MM.1S (cell line): ENCODE data around the gene SLC37A1.

Experiments
- CTCF ChIP-seq: fragments of 300-600 bp; sonication (generic); IDR thresholded peaks from 2 replicates; pipeline ENCODE4 v1.5.1; 2016; ENCODE audit warnings: antibody characterized with exemption, low read length, mixed read lengths
- EZH2 ChIP-seq: fragments of 300-600 bp; sonication (generic); optimal IDR thresholded peaks from 2 replicates; pipeline ENCODE3; 2017; ENCODE audit warnings: low read depth, mild to moderate bottlenecking, antibody characterized with exemption, low read length, mixed read lengths
- EZH2phosphoT487 ChIP-seq: fragments of 300-600 bp; sonication (generic); IDR thresholded peaks from 2 replicates; pipeline ENCODE4 v1.6.1; 2018; ENCODE audit warnings: antibody characterized with exemption, low read length

GRCh38 chr21:42507418-42507817, 6.2 kb upstream of the SLC37A1 start:
- no peak for TF ChIP-seq CTCF
- no peak for TF ChIP-seq EZH2
- TF ChIP-seq EZH2phosphoT487 = no peak
